ENCODE data around the gene BICC1.

Gene BICC1

GRCh38 chr10:58661336-58661735 lies 148.7 kb downstream of the BICC1 start:
- Histone ChIP-seq H3K9ac (no peak overlapping the region), H3K4me1 (peaks cover 0 to 14% (median 7%) of the 10 kb centered on the region in 10 experiments; a peak in 6 of 20 replicates), H3K4me2 (no peak overlapping the region; a peak in 1 of 22 replicates), H3K36me3 (no peaks in the 10 kb centered on the region), H3K9me3 (replicated peaks in 1 of 11) (peaks cover 22 to 30% (median 25%) of the 10 kb centered on the region in 11 experiments), H3K27ac (no peak overlapping the region), H3K27me3 (no peaks in the 10 kb centered on the region), H3K4me3 (no peak overlapping the region), H4K20me1 (no peaks in the 10 kb centered on the region)
- no peak for TF ChIP-seq Cebpa-rat (IDR thresholded peaks at IDR 0.05)

GRCh38 chr10:58661902-58662301 lies 149.2 kb downstream of the BICC1 start:
- H4K20me1 ChIP-seq = no peaks in the 10 kb centered on the region
- H3K27me3 ChIP-seq = no peaks in the 10 kb centered on the region
- H3K36me3 ChIP-seq = no peaks in the 10 kb centered on the region
- no peak overlapping the region for H3K27ac ChIP-seq
- H3K4me2 ChIP-seq = no peak overlapping the region
- TF ChIP-seq Cebpa-rat (IDR thresholded peaks at IDR 0.05) = no peak
- H3K9ac ChIP-seq = no peak overlapping the region
- peaks cover 0 to 14% (median 7%) of the 10 kb centered on the region in 10 experiments; a peak in 6 of 20 replicates for H3K4me1 ChIP-seq
- peaks cover 22 to 30% (median 25%) of the 10 kb centered on the region in 11 experiments for H3K9me3 ChIP-seq (replicated peaks in 1 of 11)
- no peak overlapping the region for H3K4me3 ChIP-seq

GRCh38 chr10:58662314-58662713 lies 149.6 kb downstream of the BICC1 start:
- TF ChIP-seq Cebpa-rat (IDR thresholded peaks at IDR 0.05) = 0 out of 22 replicates have a peak, but pooled peaks of 1 of the 11 experiments have one; percentile 23
- Histone ChIP-seq H3K9ac (no peak overlapping the region), H3K27ac (no peak overlapping the region), H3K36me3 (no peaks in the 10 kb centered on the region), H3K4me1 (peaks cover 0 to 14% (median 7%) of the 10 kb centered on the region in 10 experiments; a peak in 6 of 20 replicates), H4K20me1 (no peaks in the 10 kb centered on the region), H3K4me3 (no peak overlapping the region), H3K4me2 (no peak overlapping the region), H3K27me3 (no peaks in the 10 kb centered on the region), H3K9me3 (replicated peaks in 1 of 11) (peaks cover 22 to 30% (median 25%) of the 10 kb centered on the region in 11 experiments)

- Histone ChIP-seq H3K27me3 (no peaks in the 10 kb centered on the region), H3K4me2 (peak overlapping the region in 1 of 11 experiments; percentile 21; a peak in 2 of 22 replicates), H3K9ac (no peak overlapping the region), H4K20me1 (no peaks in the 10 kb centered on the region), H3K4me1 (peaks cover 0 to 14% (median 7%) of the 10 kb centered on the region in 10 experiments; a peak in 6 of 20 replicates), H3K4me3 (no peak overlapping the region), H3K27ac (no peak overlapping the region), H3K9me3 (replicated peaks in 1 of 11) (peaks cover 22 to 30% (median 25%) of the 10 kb centered on the region in 11 experiments), H3K36me3 (no peaks in the 10 kb centered on the region)
- TF ChIP-seq Cebpa-rat (IDR thresholded peaks at IDR 0.05) = no peak
Measured at GRCh38 chr10:58665361-58665760, 152.7 kb downstream of the BICC1 start.

- no peaks in the 10 kb centered on the region for H3K36me3 ChIP-seq
- no peak overlapping the region for H3K4me3 ChIP-seq
- peak overlapping the region in 8 of 11 experiments; percentile 1 to 44 (median 21); a peak in 8 of 22 replicates for H3K4me2 ChIP-seq
- no peaks in the 10 kb centered on the region for H4K20me1 ChIP-seq
- H3K9ac ChIP-seq = no peak overlapping the region
- H3K27ac ChIP-seq = no peak overlapping the region
- no peaks in the 10 kb centered on the region for H3K27me3 ChIP-seq
- no peak for TF ChIP-seq Cebpa-rat (IDR thresholded peaks at IDR 0.05)
- H3K9me3 ChIP-seq (replicated peaks in 1 of 11) = peaks cover 22 to 30% (median 25%) of the 10 kb centered on the region in 11 experiments
- H3K4me1 ChIP-seq = peaks cover 0 to 9% (median 3%) of the 10 kb centered on the region in 10 experiments; a peak in 6 of 20 replicates
Measured at GRCh38 chr10:58666024-58666423, 153.4 kb downstream of the BICC1 start.

GRCh38 chr10:58667658-58668310 lies 155.1 kb downstream of the BICC1 start:
- no peaks in the 10 kb centered on the region for H4K20me1 ChIP-seq
- no peak overlapping the region for H3K4me3 ChIP-seq
- H3K4me2 ChIP-seq = no peak overlapping the region
- no peak for TF ChIP-seq Cebpa-rat (IDR thresholded peaks at IDR 0.05)
- H3K36me3 ChIP-seq = no peaks in the 10 kb centered on the region
- peaks cover 0 to 9% (median 0%) of the 10 kb centered on the region in 10 experiments; a peak in 4 of 20 replicates for H3K4me1 ChIP-seq
- H3K27ac ChIP-seq = no peak overlapping the region
- H3K9me3 ChIP-seq (replicated peaks in 1 of 11) = peaks cover 22 to 28% (median 25%) of the 10 kb centered on the region in 11 experiments
- H3K9ac ChIP-seq = no peak overlapping the region
- no peaks in the 10 kb centered on the region for H3K27me3 ChIP-seq

GRCh38 chr10:58672845-58673244 lies 160.2 kb downstream of the BICC1 start:
- no peaks in the 10 kb centered on the region for H3K9me3 ChIP-seq (replicated peaks in 1 of 11)
- TF ChIP-seq Cebpa-rat (IDR thresholded peaks at IDR 0.05) = no peak
- no peaks in the 10 kb centered on the region for H3K36me3 ChIP-seq
- H4K20me1 ChIP-seq = no peaks in the 10 kb centered on the region
- no peak overlapping the region for H3K9ac ChIP-seq
- no peaks in the 10 kb centered on the region for H3K27me3 ChIP-seq
- no peak overlapping the region for H3K27ac ChIP-seq
- no peak overlapping the region for H3K4me3 ChIP-seq
- H3K4me1 ChIP-seq = no peaks in the 10 kb centered on the region
- H3K4me2 ChIP-seq = no peak overlapping the region

GRCh38 chr10:58674251-58674650 lies 161.6 kb downstream of the BICC1 start:
- H3K4me3 ChIP-seq = no peak overlapping the region
- no peak overlapping the region for H3K4me2 ChIP-seq
- H4K20me1 ChIP-seq = no peaks in the 10 kb centered on the region
- H3K27ac ChIP-seq = no peak overlapping the region
- H3K9me3 ChIP-seq (replicated peaks in 1 of 11) = no peaks in the 10 kb centered on the region
- no peak for TF ChIP-seq Cebpa-rat (IDR thresholded peaks at IDR 0.05)
- H3K4me1 ChIP-seq = no peaks in the 10 kb centered on the region
- H3K36me3 ChIP-seq = no peaks in the 10 kb centered on the region
- no peak overlapping the region for H3K9ac ChIP-seq
- H3K27me3 ChIP-seq = no peaks in the 10 kb centered on the region

GRCh38 chr10:58675321-58675720 lies 162.6 kb downstream of the BICC1 start:
- no peaks in the 10 kb centered on the region for H3K27me3 ChIP-seq
- no peaks in the 10 kb centered on the region for H3K36me3 ChIP-seq
- no peak for TF ChIP-seq Cebpa-rat (IDR thresholded peaks at IDR 0.05)
- H3K9me3 ChIP-seq (replicated peaks in 1 of 11) = no peaks in the 10 kb centered on the region
- H3K4me1 ChIP-seq = no peaks in the 10 kb centered on the region
- no peak overlapping the region for H3K9ac ChIP-seq
- H3K27ac ChIP-seq = no peak overlapping the region
- no peak overlapping the region for H3K4me2 ChIP-seq
- no peaks in the 10 kb centered on the region for H4K20me1 ChIP-seq
- H3K4me3 ChIP-seq = no peak overlapping the region

GRCh38 chr10:58691528-58691927 lies 178.9 kb downstream of the BICC1 start:
- no peaks in the 10 kb centered on the region for H3K27me3 ChIP-seq
- H3K4me2 ChIP-seq = no peak overlapping the region
- H3K9ac ChIP-seq = no peak overlapping the region

More at GRCh38 chr10:58691528-58691927, 178.9 kb downstream of the BICC1 start:
- Histone ChIP-seq H3K4me1 (no peaks in the 10 kb centered on the region), H3K27ac (no peak overlapping the region), H3K9me3 (replicated peaks in 1 of 11) (peaks cover 0 to 31% (median 8%) of the 10 kb centered on the region in 11 experiments; a peak in 9 of 22 replicates), H3K4me3 (no peak overlapping the region), H4K20me1 (no peaks in the 10 kb centered on the region), H3K36me3 (no peaks in the 10 kb centered on the region)
- TF ChIP-seq Cebpa-rat (IDR thresholded peaks at IDR 0.05) = no peak

Measured in BLaER1 treated with 17β-estradiol and CSF1 and Interleukin-3, amounts not matched to agents 10 nM and 100 nM (cell line).